Stomach smooth muscle (tissue), 2 donors: ENCODE measurements around the gene ROBO3.

ENCODE experiments used
- H3K27ac ChIP-seq: one replicate; pipeline ENCODE4 v1.7.0; 2013; ENCODE audit warnings: mild to moderate bottlenecking, low read length, inconsistent platforms
- H3K27me3 ChIP-seq, 2 donors: one replicate each; pipeline ENCODE4 v1.7.0; 2013; ENCODE audit warnings: low read length in 2 of 2; ENCODE audit not compliant: insufficient read depth in 2 of 2, control insufficient read depth in 1 of 2
- H3K36me3 ChIP-seq, 2 donors: one replicate each; pipeline ENCODE4 v1.7.0; 2013; ENCODE audit warnings: low read length in 2 of 2; ENCODE audit not compliant: control insufficient read depth in 2 of 2, insufficient read depth in 2 of 2
- H3K4me1 ChIP-seq: one replicate; pipeline ENCODE4 v1.7.0; 2013; ENCODE audit warnings: low read length; ENCODE audit not compliant: control insufficient read depth, insufficient read depth
- H3K4me3 ChIP-seq, 2 donors: one replicate each; pipeline ENCODE4 v1.7.0; 2013; ENCODE audit warnings: low read length in 2 of 2
- H3K9ac ChIP-seq, 2 donors: one replicate each; pipeline ENCODE4 v1.7.0; 2013; ENCODE audit warnings: low read length in 2 of 2, mild to moderate bottlenecking in 1 of 2
- H3K9me3 ChIP-seq, 2 donors: one replicate each; pipeline ENCODE4 v1.7.0; 2013; ENCODE audit warnings: low read length in 2 of 2; ENCODE audit not compliant: control insufficient read depth in 2 of 2
- donor health status: healthy.
- donor health status: Pancreatic carcinoma.

ROBO3 gene

GRCh38 chr11:124865181-124865901, at the start of gene ROBO3:
Gene ROBO3 (plus strand): TSS chr11:124865432. CDS start chr11:124865578, 146 bp downstream.
- Histone ChIP-seq H3K27me3 (peaks cover 88 to 93% of the 10 kb centered on the region in 2 donors), H3K4me3 (peak within 1 kb of the TSS in 1 of 2 donors; percentile 58), H3K9ac (no peak within 1 kb of the TSS), H3K36me3 (no peaks in the 10 kb centered on the region), H3K9me3 (no peaks in the 10 kb centered on the region), H3K27ac (no peak within 1 kb of the TSS), H3K4me1 (peaks cover 40% of the 10 kb centered on the region)

- H3K36me3 ChIP-seq: no peaks in the 10 kb centered on the region
- H3K27me3 ChIP-seq: peaks cover 7 to 20% of the 10 kb centered on the region in 2 donors
- H3K9ac ChIP-seq: no peak overlapping the region
- H3K4me3 ChIP-seq: no peak overlapping the region
- no peak overlapping the region for H3K27ac ChIP-seq
- H3K9me3 ChIP-seq: no peaks in the 10 kb centered on the region
- no peaks in the 10 kb centered on the region for H3K4me1 ChIP-seq
Observed at GRCh38 chr11:124817036-124817435, 48.2 kb upstream of the ROBO3 start.

GRCh38 chr11:124821995-124822730, 43.1 kb upstream of the ROBO3 start:
- H3K36me3 ChIP-seq: no peaks in the 10 kb centered on the region
- H3K9me3 ChIP-seq: no peaks in the 10 kb centered on the region

GRCh38 chr11:124823512-124824376, 41.5 kb upstream of the ROBO3 start:
- H3K4me1 ChIP-seq: no peaks in the 10 kb centered on the region
- H3K27me3 ChIP-seq: peaks cover 10 to 16% of the 10 kb centered on the region in 2 donors
- H3K27ac ChIP-seq: no peak overlapping the region

More at GRCh38 chr11:124821995-124822730, 43.1 kb upstream of the ROBO3 start:
- H3K9ac ChIP-seq: no peak overlapping the region
- H3K4me1 ChIP-seq: no peaks in the 10 kb centered on the region
- H3K4me3 ChIP-seq: no peak overlapping the region
- H3K27ac ChIP-seq: no peak overlapping the region
- H3K27me3 ChIP-seq: peaks cover 14 to 20% of the 10 kb centered on the region in 2 donors

GRCh38 chr11:124825876-124826275, 39.4 kb upstream of the ROBO3 start:
- Histone ChIP-seq H3K27me3 (peaks cover 3 to 7% of the 10 kb centered on the region in 2 donors), H3K4me1 (no peaks in the 10 kb centered on the region), H3K9me3 (no peaks in the 10 kb centered on the region), H3K27ac (no peak overlapping the region), H3K36me3 (no peaks in the 10 kb centered on the region), H3K9ac (no peak overlapping the region), H3K4me3 (no peak overlapping the region)

More at GRCh38 chr11:124823512-124824376, 41.5 kb upstream of the ROBO3 start:
- no peak overlapping the region for H3K4me3 ChIP-seq
- H3K9ac ChIP-seq: no peak overlapping the region
- no peaks in the 10 kb centered on the region for H3K36me3 ChIP-seq
- no peaks in the 10 kb centered on the region for H3K9me3 ChIP-seq

- Histone ChIP-seq H3K9me3 (no peaks in the 10 kb centered on the region), H3K27ac (no peak overlapping the region), H3K9ac (no peak overlapping the region), H3K4me1 (no peaks in the 10 kb centered on the region), H3K4me3 (no peak overlapping the region), H3K27me3 (peaks cover 0 to 5% of the 10 kb centered on the region in 2 donors), H3K36me3 (no peaks in the 10 kb centered on the region)
Observed at GRCh38 chr11:124829986-124830385, 35.2 kb upstream of the ROBO3 start.

GRCh38 chr11:124830749-124831148, 34.5 kb upstream of the ROBO3 start:
- Histone ChIP-seq H3K27ac (no peak overlapping the region), H3K9me3 (no peaks in the 10 kb centered on the region), H3K9ac (no peak overlapping the region), H3K27me3 (peaks cover 0 to 5% of the 10 kb centered on the region in 2 donors), H3K4me3 (no peak overlapping the region), H3K4me1 (no peaks in the 10 kb centered on the region), H3K36me3 (no peaks in the 10 kb centered on the region)

GRCh38 chr11:124831897-124832296, 33.3 kb upstream of the ROBO3 start:
- no peak overlapping the region for H3K4me3 ChIP-seq
- H3K36me3 ChIP-seq: no peaks in the 10 kb centered on the region
- no peak overlapping the region for H3K9ac ChIP-seq
- H3K27ac ChIP-seq: no peak overlapping the region
- H3K4me1 ChIP-seq: no peaks in the 10 kb centered on the region
- H3K27me3 ChIP-seq: no peaks in the 10 kb centered on the region
- no peaks in the 10 kb centered on the region for H3K9me3 ChIP-seq

- Histone ChIP-seq H3K9ac (no peak overlapping the region), H3K9me3 (no peaks in the 10 kb centered on the region), H3K4me1 (no peaks in the 10 kb centered on the region), H3K36me3 (no peaks in the 10 kb centered on the region), H3K27ac (no peak overlapping the region), H3K4me3 (no peak overlapping the region), H3K27me3 (peaks cover 0 to under 1% of the 10 kb centered on the region in 2 donors)
Observed at GRCh38 chr11:124832571-124832970, 32.7 kb upstream of the ROBO3 start.

GRCh38 chr11:124834526-124835180, 30.6 kb upstream of the ROBO3 start:
- Histone ChIP-seq H3K36me3 (no peaks in the 10 kb centered on the region), H3K9me3 (no peaks in the 10 kb centered on the region), H3K27ac (no peak overlapping the region), H3K4me3 (no peak overlapping the region), H3K4me1 (peaks cover 9% of the 10 kb centered on the region), H3K9ac (no peak overlapping the region), H3K27me3 (peaks cover 15 to 21% of the 10 kb centered on the region in 2 donors)
